Stomach smooth muscle (tissue), 2 donors: ENCODE results near the gene TMPRSS11B.

ENCODE experiments used
- H3K27ac ChIP-seq: one replicate; pipeline ENCODE4 v1.7.0; 2013; ENCODE audit warnings: mild to moderate bottlenecking, low read length, inconsistent platforms
- H3K27me3 ChIP-seq, 2 donors: one replicate each; pipeline ENCODE4 v1.7.0; 2013; ENCODE audit warnings: low read length in 2 of 2; ENCODE audit not compliant: insufficient read depth in 2 of 2, control insufficient read depth in 1 of 2
- H3K36me3 ChIP-seq, 2 donors: one replicate each; pipeline ENCODE4 v1.7.0; 2013; ENCODE audit warnings: low read length in 2 of 2; ENCODE audit not compliant: control insufficient read depth in 2 of 2, insufficient read depth in 2 of 2
- H3K4me1 ChIP-seq: one replicate; pipeline ENCODE4 v1.7.0; 2013; ENCODE audit warnings: low read length; ENCODE audit not compliant: control insufficient read depth, insufficient read depth
- H3K4me3 ChIP-seq, 2 donors: one replicate each; pipeline ENCODE4 v1.7.0; 2013; ENCODE audit warnings: low read length in 2 of 2
- H3K9ac ChIP-seq, 2 donors: one replicate each; pipeline ENCODE4 v1.7.0; 2013; ENCODE audit warnings: low read length in 2 of 2, mild to moderate bottlenecking in 1 of 2
- H3K9me3 ChIP-seq, 2 donors: one replicate each; pipeline ENCODE4 v1.7.0; 2013; ENCODE audit warnings: low read length in 2 of 2; ENCODE audit not compliant: control insufficient read depth in 2 of 2
- donor health status: healthy.
- donor health status: Pancreatic carcinoma.

The TMPRSS11B gene

GRCh38 chr4:68271851-68272357 is 26.4 kb upstream of the TMPRSS11B start:
- Histone ChIP-seq H3K9me3 (no peaks in the 10 kb centered on the region), H3K36me3 (no peaks in the 10 kb centered on the region), H3K27ac (no peak overlapping the region), H3K4me3 (peak overlapping the region in 1 of 2 donors; percentile 8), H3K27me3 (no peaks in the 10 kb centered on the region), H3K4me1 (no peaks in the 10 kb centered on the region), H3K9ac (no peak overlapping the region)

GRCh38 chr4:68267433-68267944 is 22.0 kb upstream of the TMPRSS11B start:
- no peaks in the 10 kb centered on the region for H3K36me3 ChIP-seq
- no peaks in the 10 kb centered on the region for H3K9me3 ChIP-seq
- H3K4me1 ChIP-seq, result no peaks in the 10 kb centered on the region
- H3K9ac ChIP-seq, result no peak overlapping the region
- no peak overlapping the region for H3K27ac ChIP-seq
- no peaks in the 10 kb centered on the region for H3K27me3 ChIP-seq
- no peak overlapping the region for H3K4me3 ChIP-seq

- Histone ChIP-seq H3K27ac (no peak overlapping the region), H3K36me3 (no peaks in the 10 kb centered on the region), H3K27me3 (no peaks in the 10 kb centered on the region), H3K4me1 (no peaks in the 10 kb centered on the region), H3K9me3 (no peaks in the 10 kb centered on the region), H3K9ac (no peak overlapping the region), H3K4me3 (no peak overlapping the region)
These were observed 19.5 kb upstream of the TMPRSS11B start for GRCh38 chr4:68264875-68265565.

GRCh38 chr4:68259191-68259590 is 13.7 kb upstream of the TMPRSS11B start:
- Histone ChIP-seq H3K4me1 (no peaks in the 10 kb centered on the region), H3K9ac (no peak overlapping the region), H3K36me3 (no peaks in the 10 kb centered on the region), H3K9me3 (no peaks in the 10 kb centered on the region), H3K27ac (no peak overlapping the region), H3K4me3 (no peak overlapping the region), H3K27me3 (no peaks in the 10 kb centered on the region)

- no peak overlapping the region for H3K9ac ChIP-seq
- H3K36me3 ChIP-seq, result no peaks in the 10 kb centered on the region
- no peaks in the 10 kb centered on the region for H3K27me3 ChIP-seq
- no peaks in the 10 kb centered on the region for H3K4me1 ChIP-seq
- no peak overlapping the region for H3K27ac ChIP-seq
- H3K9me3 ChIP-seq, result no peaks in the 10 kb centered on the region
- no peak overlapping the region for H3K4me3 ChIP-seq
These were observed 12.2 kb upstream of the TMPRSS11B start for GRCh38 chr4:68257719-68258118.

- Histone ChIP-seq H3K4me1 (no peaks in the 10 kb centered on the region), H3K9me3 (no peaks in the 10 kb centered on the region), H3K4me3 (no peak overlapping the region), H3K36me3 (no peaks in the 10 kb centered on the region), H3K9ac (no peak overlapping the region), H3K27ac (no peak overlapping the region), H3K27me3 (no peaks in the 10 kb centered on the region)
These were observed 10.8 kb upstream of the TMPRSS11B start for GRCh38 chr4:68256284-68256683.

GRCh38 chr4:68250151-68250930 is 4.8 kb upstream of the TMPRSS11B start:
- H3K36me3 ChIP-seq, result no peaks in the 10 kb centered on the region
- no peaks in the 10 kb centered on the region for H3K27me3 ChIP-seq
- H3K4me3 ChIP-seq, result no peak overlapping the region
- no peak overlapping the region for H3K9ac ChIP-seq
- no peak overlapping the region for H3K27ac ChIP-seq
- no peaks in the 10 kb centered on the region for H3K4me1 ChIP-seq
- H3K9me3 ChIP-seq, result no peaks in the 10 kb centered on the region

GRCh38 chr4:68249434-68249833 is 3.9 kb upstream of the TMPRSS11B start:
- H3K9ac ChIP-seq, result no peak overlapping the region
- H3K27ac ChIP-seq, result no peak overlapping the region
- H3K4me3 ChIP-seq, result no peak overlapping the region
- no peaks in the 10 kb centered on the region for H3K27me3 ChIP-seq
- H3K36me3 ChIP-seq, result no peaks in the 10 kb centered on the region
- H3K9me3 ChIP-seq, result no peaks in the 10 kb centered on the region
- no peaks in the 10 kb centered on the region for H3K4me1 ChIP-seq

- Histone ChIP-seq H3K4me3 (no peak overlapping the region), H3K36me3 (no peaks in the 10 kb centered on the region), H3K4me1 (no peaks in the 10 kb centered on the region), H3K9ac (no peak overlapping the region), H3K27ac (no peak overlapping the region), H3K9me3 (no peaks in the 10 kb centered on the region), H3K27me3 (no peaks in the 10 kb centered on the region)
These were observed 4.9 kb downstream of the TMPRSS11B start for GRCh38 chr4:68240620-68241019.

GRCh38 chr4:68228568-68228967 is 16.9 kb downstream of the TMPRSS11B start:
- H3K27ac ChIP-seq, result no peak overlapping the region
- H3K27me3 ChIP-seq, result no peaks in the 10 kb centered on the region
- no peaks in the 10 kb centered on the region for H3K4me1 ChIP-seq
- no peak overlapping the region for H3K9ac ChIP-seq
- no peaks in the 10 kb centered on the region for H3K9me3 ChIP-seq
- no peak overlapping the region for H3K4me3 ChIP-seq
- H3K36me3 ChIP-seq, result no peaks in the 10 kb centered on the region

GRCh38 chr4:68218044-68218443 is 27.4 kb downstream of the TMPRSS11B start:
- Histone ChIP-seq H3K27ac (no peak overlapping the region), H3K9me3 (no peaks in the 10 kb centered on the region), H3K4me1 (no peaks in the 10 kb centered on the region), H3K27me3 (no peaks in the 10 kb centered on the region), H3K9ac (no peak overlapping the region), H3K4me3 (no peak overlapping the region), H3K36me3 (no peaks in the 10 kb centered on the region)
